ENCODE measurements around the gene CCDC69.

CCDC69 gene

GRCh38 chr5:151182976-151183375 is 40.9 kb downstream of the CCDC69 start:
- Histone ChIP-seq H2BK5ac (ENCODE audit: low read depth, low read length, poor library complexity) (no peak overlapping the region), H3K27me3 (ENCODE audit: insufficient read depth, low read length) (no peaks in the 10 kb centered on the region), H3K4me2 (ENCODE audit: low read length) (no peak overlapping the region), H4K12ac (ENCODE audit: low read depth, low read length) (no peak overlapping the region), H2AK5ac (ENCODE audit: low read length) (no peak overlapping the region), H3K18ac (ENCODE audit: low read length) (no peak overlapping the region), H3K79me1 (ENCODE audit: low read length) (no peaks in the 10 kb centered on the region), H3K23ac (ENCODE audit: low read length) (no peak overlapping the region), H2BK12ac (ENCODE audit: low read length) (no peak overlapping the region), H3K36me3 (ENCODE audit: control insufficient read depth in 1 of 2, insufficient read depth in 2 of 2, low read length in 2 of 2) (no peaks in the 10 kb centered on the region), H3K4ac (ENCODE audit: low read depth, low read length) (no peak overlapping the region), H3K27ac (ENCODE audit: low read depth, low read length) (no peak overlapping the region), H2BK120ac (ENCODE audit: insufficient read depth, low read length, poor library complexity) (no peak overlapping the region), H2AFZ (ENCODE audit: insufficient read depth, low read length, poor library complexity) (no peak overlapping the region), H3K14ac (ENCODE audit: low read length) (no peak overlapping the region), H3K4me3 (ENCODE audit: low read depth, low read length) (no peak overlapping the region), H4K8ac (ENCODE audit: low read depth, low read length) (no peak overlapping the region), H3K9me3 (ENCODE audit: insufficient read depth, low read depth, low read length) (no peaks in the 10 kb centered on the region), H3K79me2 (ENCODE audit: control insufficient read depth, insufficient read depth, low read length, poor library complexity) (no peaks in the 10 kb centered on the region), H4K91ac (ENCODE audit: low read depth, low read length) (no peak overlapping the region), H3K9ac (ENCODE audit: low read length) (no peak overlapping the region), H3K4me1 (ENCODE audit: control insufficient read depth in 1 of 2, insufficient read depth in 2 of 2, low read length in 2 of 2) (no peaks in the 10 kb centered on the region)
- WGBS (ENCODE audit: extremely low coverage, insufficient coverage, insufficient read length), result no CpG with 5 or more reads among the region's 8 CpGs
- DNase-seq, result no peak

GRCh38 chr5:151182524-151182900 is 41.4 kb downstream of the CCDC69 start:
- H4K91ac ChIP-seq (ENCODE audit: low read depth, low read length), result no peak overlapping the region
- H4K8ac ChIP-seq (ENCODE audit: low read depth, low read length), result no peak overlapping the region
- no peak overlapping the region for H3K9ac ChIP-seq (ENCODE audit: low read length)
- no peaks in the 10 kb centered on the region for H3K27me3 ChIP-seq (ENCODE audit: insufficient read depth, low read length)
- no peak overlapping the region for H3K23ac ChIP-seq (ENCODE audit: low read length)
- no peak overlapping the region for H3K14ac ChIP-seq (ENCODE audit: low read length)
- no peaks in the 10 kb centered on the region for H3K79me2 ChIP-seq (ENCODE audit: control insufficient read depth, insufficient read depth, low read length, poor library complexity)
- no peak overlapping the region for H2BK5ac ChIP-seq (ENCODE audit: low read depth, low read length, poor library complexity)
- no peak overlapping the region for H4K12ac ChIP-seq (ENCODE audit: low read depth, low read length)
- H3K4ac ChIP-seq (ENCODE audit: low read depth, low read length), result no peak overlapping the region
- no peaks in the 10 kb centered on the region for H3K79me1 ChIP-seq (ENCODE audit: low read length)
- no peak overlapping the region for H2AK5ac ChIP-seq (ENCODE audit: low read length)
- H2BK12ac ChIP-seq (ENCODE audit: low read length), result no peak overlapping the region
- no peaks in the 10 kb centered on the region for H3K4me1 ChIP-seq (ENCODE audit: control insufficient read depth in 1 of 2, insufficient read depth in 2 of 2, low read length in 2 of 2)
- H3K36me3 ChIP-seq (ENCODE audit: control insufficient read depth in 1 of 2, insufficient read depth in 2 of 2, low read length in 2 of 2), result no peaks in the 10 kb centered on the region
- H3K27ac ChIP-seq (ENCODE audit: low read depth, low read length), result no peak overlapping the region
- no CpG with 5 or more reads among the region's 4 CpGs for WGBS (ENCODE audit: extremely low coverage, insufficient coverage, insufficient read length)
- H2BK120ac ChIP-seq (ENCODE audit: insufficient read depth, low read length, poor library complexity), result no peak overlapping the region
- H3K9me3 ChIP-seq (ENCODE audit: insufficient read depth, low read depth, low read length), result no peaks in the 10 kb centered on the region
- H3K4me3 ChIP-seq (ENCODE audit: low read depth, low read length), result no peak overlapping the region
- H2AFZ ChIP-seq (ENCODE audit: insufficient read depth, low read length, poor library complexity), result no peak overlapping the region
- DNase-seq, result no peak
- no peak overlapping the region for H3K18ac ChIP-seq (ENCODE audit: low read length)
- no peak overlapping the region for H3K4me2 ChIP-seq (ENCODE audit: low read length)

- Histone ChIP-seq H3K18ac (ENCODE audit: low read length) (no peak overlapping the region), H3K79me1 (ENCODE audit: low read length) (no peaks in the 10 kb centered on the region), H3K9ac (ENCODE audit: low read length) (no peak overlapping the region), H2BK5ac (ENCODE audit: low read depth, low read length, poor library complexity) (no peak overlapping the region), H3K4me1 (ENCODE audit: control insufficient read depth in 1 of 2, insufficient read depth in 2 of 2, low read length in 2 of 2) (no peaks in the 10 kb centered on the region), H2BK120ac (ENCODE audit: insufficient read depth, low read length, poor library complexity) (no peak overlapping the region), H3K4me2 (ENCODE audit: low read length) (no peak overlapping the region), H3K4me3 (ENCODE audit: low read depth, low read length) (no peak overlapping the region), H3K27me3 (ENCODE audit: insufficient read depth, low read length) (no peaks in the 10 kb centered on the region), H3K14ac (ENCODE audit: low read length) (no peak overlapping the region), H3K36me3 (ENCODE audit: control insufficient read depth in 1 of 2, insufficient read depth in 2 of 2, low read length in 2 of 2) (no peaks in the 10 kb centered on the region), H2AK5ac (ENCODE audit: low read length) (no peak overlapping the region), H3K23ac (ENCODE audit: low read length) (no peak overlapping the region), H2AFZ (ENCODE audit: insufficient read depth, low read length, poor library complexity) (no peak overlapping the region), H2BK12ac (ENCODE audit: low read length) (no peak overlapping the region), H4K12ac (ENCODE audit: low read depth, low read length) (no peak overlapping the region), H3K27ac (ENCODE audit: low read depth, low read length) (peak overlapping the region; percentile 50), H4K91ac (ENCODE audit: low read depth, low read length) (no peak overlapping the region), H3K79me2 (ENCODE audit: control insufficient read depth, insufficient read depth, low read length, poor library complexity) (no peaks in the 10 kb centered on the region), H3K9me3 (ENCODE audit: insufficient read depth, low read depth, low read length) (no peaks in the 10 kb centered on the region), H3K4ac (ENCODE audit: low read depth, low read length) (no peak overlapping the region), H4K8ac (ENCODE audit: low read depth, low read length) (no peak overlapping the region)
- peak; percentile 83 to 92 for DNase-seq
- WGBS (ENCODE audit: extremely low coverage, insufficient coverage, insufficient read length), result no CpG with 5 or more reads among the region's 4 CpGs
These were observed 41.9 kb downstream of the CCDC69 start for GRCh38 chr5:151181818-151182523.

- Histone ChIP-seq H3K9ac (ENCODE audit: low read length) (no peak overlapping the region), H3K4me3 (ENCODE audit: low read depth, low read length) (no peak overlapping the region), H2BK5ac (ENCODE audit: low read depth, low read length, poor library complexity) (no peak overlapping the region), H3K23ac (ENCODE audit: low read length) (no peak overlapping the region), H3K79me1 (ENCODE audit: low read length) (no peaks in the 10 kb centered on the region), H2BK12ac (ENCODE audit: low read length) (no peak overlapping the region), H4K8ac (ENCODE audit: low read depth, low read length) (no peak overlapping the region), H3K79me2 (ENCODE audit: control insufficient read depth, insufficient read depth, low read length, poor library complexity) (no peaks in the 10 kb centered on the region), H3K4me2 (ENCODE audit: low read length) (no peak overlapping the region), H3K36me3 (ENCODE audit: control insufficient read depth in 1 of 2, insufficient read depth in 2 of 2, low read length in 2 of 2) (no peaks in the 10 kb centered on the region), H3K27ac (ENCODE audit: low read depth, low read length) (no peak overlapping the region), H3K9me3 (ENCODE audit: insufficient read depth, low read depth, low read length) (no peaks in the 10 kb centered on the region), H4K12ac (ENCODE audit: low read depth, low read length) (no peak overlapping the region), H3K18ac (ENCODE audit: low read length) (no peak overlapping the region), H2BK120ac (ENCODE audit: insufficient read depth, low read length, poor library complexity) (no peak overlapping the region), H2AK5ac (ENCODE audit: low read length) (no peak overlapping the region), H3K14ac (ENCODE audit: low read length) (no peak overlapping the region), H4K91ac (ENCODE audit: low read depth, low read length) (no peak overlapping the region), H2AFZ (ENCODE audit: insufficient read depth, low read length, poor library complexity) (no peak overlapping the region), H3K4ac (ENCODE audit: low read depth, low read length) (no peak overlapping the region), H3K27me3 (ENCODE audit: insufficient read depth, low read length) (no peaks in the 10 kb centered on the region), H3K4me1 (ENCODE audit: control insufficient read depth in 1 of 2, insufficient read depth in 2 of 2, low read length in 2 of 2) (no peaks in the 10 kb centered on the region)
- WGBS (ENCODE audit: extremely low coverage, insufficient coverage, insufficient read length), result no CpG with 5 or more reads among the region's 6 CpGs
- no peak for DNase-seq
These were observed 43.6 kb downstream of the CCDC69 start for GRCh38 chr5:151180291-151180690.

Data from trophoblast cell (in vitro differentiated cells and primary cell).